ENCODE results near the gene HECW1. TPM values are rescaled to one million over a fixed set of nuclear protein-coding genes. Genes with fewer than 3 reads are reported as not detected.

HECW1 gene
- total RNA-seq, 1 experiment from 2014 or later, result 1.8 TPM

DNA sequence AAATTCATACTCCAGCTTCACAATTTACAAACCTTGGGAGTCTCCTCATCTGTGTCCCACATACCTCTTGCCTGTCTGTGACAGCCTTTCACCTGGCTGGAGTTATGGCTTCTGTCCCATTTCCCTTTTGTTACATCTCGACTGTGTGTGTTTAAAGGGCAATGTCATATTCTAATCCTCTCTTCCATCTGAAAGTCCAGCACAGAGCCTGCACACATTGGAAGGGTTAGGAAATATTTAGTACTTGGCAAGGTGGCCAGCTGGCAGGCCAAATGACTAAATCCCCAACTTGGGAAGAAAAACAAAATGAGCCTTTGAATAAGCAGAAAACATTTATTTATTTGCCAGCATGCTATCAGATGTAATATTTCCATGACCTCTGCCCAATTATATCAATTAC, 350.4 kb downstream of the HECW1 start:
- H3K9me3 Mint-ChIP-seq (ENCODE audit: unreplicated experiment), result no peaks in the 10 kb centered on the region
- TF ChIP-seq, protein P1, sequence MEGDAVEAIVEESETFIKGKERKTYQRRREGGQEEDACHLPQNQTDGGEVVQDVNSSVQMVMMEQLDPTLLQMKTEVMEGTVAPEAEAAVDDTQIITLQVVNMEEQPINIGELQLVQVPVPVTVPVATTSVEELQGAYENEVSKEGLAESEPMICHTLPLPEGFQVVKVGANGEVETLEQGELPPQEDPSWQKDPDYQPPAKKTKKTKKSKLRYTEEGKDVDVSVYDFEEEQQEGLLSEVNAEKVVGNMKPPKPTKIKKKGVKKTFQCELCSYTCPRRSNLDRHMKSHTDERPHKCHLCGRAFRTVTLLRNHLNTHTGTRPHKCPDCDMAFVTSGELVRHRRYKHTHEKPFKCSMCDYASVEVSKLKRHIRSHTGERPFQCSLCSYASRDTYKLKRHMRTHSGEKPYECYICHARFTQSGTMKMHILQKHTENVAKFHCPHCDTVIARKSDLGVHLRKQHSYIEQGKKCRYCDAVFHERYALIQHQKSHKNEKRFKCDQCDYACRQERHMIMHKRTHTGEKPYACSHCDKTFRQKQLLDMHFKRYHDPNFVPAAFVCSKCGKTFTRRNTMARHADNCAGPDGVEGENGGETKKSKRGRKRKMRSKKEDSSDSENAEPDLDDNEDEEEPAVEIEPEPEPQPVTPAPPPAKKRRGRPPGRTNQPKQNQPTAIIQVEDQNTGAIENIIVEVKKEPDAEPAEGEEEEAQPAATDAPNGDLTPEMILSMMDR (IDR thresholded peaks at IDR 0.05; ENCODE audit: insufficient read depth in 1 of 2, low read depth in 1 of 2, low read length in 1 of 2, severe bottlenecking in 1 of 2, unreplicated experiment in 1 of 2), result no peak
- H3K27ac Mint-ChIP-seq (ENCODE audit: unreplicated experiment), result no peak overlapping the region
- BruUV-seq (replicated peaks), result no TSS peak
- intact Hi-C loops (cut with micrococcal nuclease; ENCODE audit: unreplicated experiment), result no loop called here
- H3K27me3 ChIP-seq (replicated peaks; ENCODE audit: control insufficient read depth, insufficient read depth, low read length), result no peaks in the 10 kb centered on the region
- H3K4me3 Mint-ChIP-seq (ENCODE audit: unreplicated experiment), result no peak overlapping the region
- ChIA-PET CTCF (no interaction called here), POLR2A (no interaction called here)
- no peaks in the 10 kb centered on the region for H3K27me3 Mint-ChIP-seq (ENCODE audit: insufficient read depth, unreplicated experiment)
- H3K4me1 ChIP-seq, result peaks cover 14% of the 10 kb centered on the region; the same call in 1 of the 2 replicates
- no peaks in the 10 kb centered on the region for H3K36me3 Mint-ChIP-seq (ENCODE audit: insufficient read depth, unreplicated experiment)
- peaks cover 17% of the 10 kb centered on the region for H3K4me1 Mint-ChIP-seq (ENCODE audit: low read depth, unreplicated experiment)
- no peak for DNase-seq
- H3K9me3 ChIP-seq, result no peaks in the 10 kb centered on the region
- H3K4me3 ChIP-seq (ENCODE audit: low read depth, low read length), result no peak overlapping the region
- H3K36me3 ChIP-seq (ENCODE audit: control insufficient read depth, insufficient read depth, low read length), result no peaks in the 10 kb centered on the region

DNA sequence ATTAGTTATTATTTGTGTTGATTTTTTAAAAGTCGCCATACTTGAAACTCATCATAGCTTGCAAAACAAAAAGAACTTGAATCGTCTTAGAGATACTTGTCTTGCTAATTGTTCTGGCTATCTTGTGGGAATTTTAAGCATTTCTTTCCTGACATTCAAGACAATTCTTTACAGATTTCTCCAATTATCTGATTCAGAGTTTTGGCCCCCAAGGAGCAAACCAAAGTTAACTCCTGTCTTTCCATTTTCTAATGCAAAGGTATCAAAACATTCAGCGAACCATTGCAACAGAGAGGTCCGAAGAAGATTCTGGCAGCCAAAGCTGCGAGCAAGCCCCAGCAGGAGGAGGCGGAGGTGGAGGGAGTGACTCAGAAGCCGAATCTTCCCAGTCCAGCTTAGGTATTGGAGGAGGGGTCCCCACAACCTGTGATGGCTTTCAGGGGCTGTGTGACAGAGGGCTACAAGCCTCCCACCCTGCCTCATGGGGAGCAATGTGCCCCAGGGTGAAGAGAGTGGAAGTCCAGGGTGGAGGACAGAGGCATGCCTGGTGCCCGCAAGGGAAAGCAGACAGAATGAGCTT, 351.0 kb downstream of the HECW1 start:
- CTCF ChIA-PET, result no interaction called here
- BruUV-seq (replicated peaks), result no TSS peak

DNA sequence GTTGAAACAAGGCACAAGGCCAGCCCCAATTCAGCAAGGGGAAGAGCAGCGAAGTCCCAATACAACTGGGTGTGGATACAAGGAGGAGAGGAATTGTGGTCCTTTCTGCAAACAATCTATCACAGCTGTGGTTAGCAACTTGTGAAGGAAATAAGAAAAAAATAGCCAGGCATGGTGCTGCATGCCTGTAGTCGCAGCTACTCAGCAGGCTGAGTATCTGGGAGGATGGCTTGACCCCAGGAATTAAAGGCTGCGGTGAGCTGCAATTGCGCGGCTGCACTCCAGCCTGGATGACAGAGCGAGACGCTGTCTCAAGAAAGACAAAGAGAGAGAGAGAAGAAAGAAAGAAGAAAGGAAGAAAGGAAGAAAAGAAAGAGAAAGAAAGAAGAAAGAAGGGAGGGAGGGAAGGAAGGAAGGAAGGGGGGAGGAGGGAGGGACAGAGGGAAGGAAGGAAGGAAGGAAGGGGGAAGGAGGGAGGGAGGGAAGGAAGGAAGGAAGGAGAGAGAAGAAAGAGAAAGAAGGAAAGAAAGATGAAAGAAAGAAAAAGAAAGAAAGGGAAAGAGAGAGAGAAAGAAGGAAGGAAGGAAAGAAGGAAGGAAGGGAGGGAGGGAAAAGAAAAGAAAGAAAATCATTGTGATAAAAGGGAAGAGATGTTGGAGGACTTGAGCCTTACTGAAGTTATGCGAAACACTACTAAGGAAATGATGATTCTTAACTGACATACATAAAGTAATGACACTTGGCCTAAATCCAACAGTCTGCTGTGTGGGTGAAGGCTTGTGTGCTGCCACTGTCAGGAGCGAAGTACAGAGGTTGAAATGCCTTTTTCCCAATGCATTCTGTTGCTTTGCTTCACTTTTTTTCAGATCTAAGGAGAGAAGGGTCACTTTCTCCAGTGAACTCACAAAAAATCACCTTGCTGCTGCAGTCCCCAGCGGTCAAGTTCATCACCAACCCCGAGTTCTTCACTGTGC, 353.4 kb downstream of the HECW1 start:
- no peaks in the 10 kb centered on the region for H3K9me3 Mint-ChIP-seq (ENCODE audit: unreplicated experiment)
- DNase-seq, result no peak
- TF ChIP-seq, protein P1 (IDR thresholded peaks at IDR 0.05; ENCODE audit: insufficient read depth in 1 of 2, low read depth in 1 of 2, low read length in 1 of 2, severe bottlenecking in 1 of 2, unreplicated experiment in 1 of 2), result no peak
- no peaks in the 10 kb centered on the region for H3K27me3 Mint-ChIP-seq (ENCODE audit: insufficient read depth, unreplicated experiment)
- no peak overlapping the region for H3K4me3 ChIP-seq (ENCODE audit: low read depth, low read length)
- ChIA-PET CTCF (no interaction called here), POLR2A (no interaction called here)
- no peaks in the 10 kb centered on the region for H3K9me3 ChIP-seq
- H3K4me1 ChIP-seq, result peaks cover 3% of the 10 kb centered on the region; the same call in 1 of the 2 replicates
- no peaks in the 10 kb centered on the region for H3K27me3 ChIP-seq (replicated peaks; ENCODE audit: control insufficient read depth, insufficient read depth, low read length)
- no TSS peak for BruUV-seq (replicated peaks)
- no peaks in the 10 kb centered on the region for H3K36me3 ChIP-seq (ENCODE audit: control insufficient read depth, insufficient read depth, low read length)
- H3K4me3 Mint-ChIP-seq (ENCODE audit: unreplicated experiment), result no peak overlapping the region
- H3K27ac Mint-ChIP-seq (ENCODE audit: unreplicated experiment), result no peak overlapping the region
- no peaks in the 10 kb centered on the region for H3K36me3 Mint-ChIP-seq (ENCODE audit: insufficient read depth, unreplicated experiment)
- H3K4me1 Mint-ChIP-seq (ENCODE audit: low read depth, unreplicated experiment), result peaks cover 5% of the 10 kb centered on the region
- intact Hi-C loops (cut with micrococcal nuclease; ENCODE audit: unreplicated experiment), result no loop called here

More for the DNA sequence above, 351.0 kb downstream of the HECW1 start:
- intact Hi-C loops (cut with micrococcal nuclease; ENCODE audit: unreplicated experiment), result no loop called here
- TF ChIP-seq, protein P1 (IDR thresholded peaks at IDR 0.05; ENCODE audit: insufficient read depth in 1 of 2, low read depth in 1 of 2, low read length in 1 of 2, severe bottlenecking in 1 of 2, unreplicated experiment in 1 of 2), result no peak
- H3K27me3 Mint-ChIP-seq (ENCODE audit: insufficient read depth, unreplicated experiment), result no peaks in the 10 kb centered on the region
- H3K9me3 Mint-ChIP-seq (ENCODE audit: unreplicated experiment), result no peaks in the 10 kb centered on the region
- peaks cover 17% of the 10 kb centered on the region for H3K4me1 Mint-ChIP-seq (ENCODE audit: low read depth, unreplicated experiment)
- H3K4me3 Mint-ChIP-seq (ENCODE audit: unreplicated experiment), result no peak overlapping the region
- no peak for DNase-seq
- no peaks in the 10 kb centered on the region for H3K36me3 Mint-ChIP-seq (ENCODE audit: insufficient read depth, unreplicated experiment)
- H3K4me1 ChIP-seq, result peaks cover 10% of the 10 kb centered on the region; the same call in 1 of the 2 replicates
- H3K9me3 ChIP-seq, result no peaks in the 10 kb centered on the region
- H3K36me3 ChIP-seq (ENCODE audit: control insufficient read depth, insufficient read depth, low read length), result no peaks in the 10 kb centered on the region
- POLR2A ChIA-PET, result no interaction called here
- no peak overlapping the region for H3K27ac Mint-ChIP-seq (ENCODE audit: unreplicated experiment)
- no peak overlapping the region for H3K4me3 ChIP-seq (ENCODE audit: low read depth, low read length)
- H3K27me3 ChIP-seq (replicated peaks; ENCODE audit: control insufficient read depth, insufficient read depth, low read length), result no peaks in the 10 kb centered on the region
